GM23338 (cell line): Measurements from ENCODE around the gene DBH. TPM values are rescaled to one million over a fixed set of nuclear protein-coding genes. Genes with fewer than 3 reads are reported as not detected.

Experiments used
- ATAC-seq: fragments of 200-7000 bp; cut with Tn5 transposase; 3 replicates; pipeline ENCODE4 v1.9.1; 2020
- DNase-seq: peaks from one replicate; pipeline ENCODE4 v3.0.0-alpha.2; 2015; ENCODE audit warnings: low spot score
- H2AFZ ChIP-seq: fragments of 200-600 bp; sonication (generic); 2 replicates; pipeline ENCODE4 v1.8.0; 2016; ENCODE audit warnings: antibody characterized with exemption, mild to moderate bottlenecking, moderate library complexity
- H3F3A ChIP-seq: fragments of 200-600 bp; sonication (generic); replicated peaks from 2 replicates; pipeline ENCODE4 v1.8.0; 2017; ENCODE audit warnings: antibody characterized with exemption, mixed run types, low read depth
- H3K27ac ChIP-seq: fragments of 200-600 bp; sonication (generic); 2 replicates; pipeline ENCODE4 v1.6.1; 2016; ENCODE audit warnings: low read depth
- H3K27me3 ChIP-seq: fragments of 200-600 bp; sonication (generic); 2 replicates; pipeline ENCODE4 v1.8.0; 2016; ENCODE audit warnings: mild to moderate bottlenecking, mixed run types, moderate library complexity; ENCODE audit not compliant: insufficient read depth
- H3K36me3 ChIP-seq: fragments of 200-600 bp; sonication (generic); 2 replicates; pipeline ENCODE4 v1.8.0; 2016; ENCODE audit warnings: mild to moderate bottlenecking; ENCODE audit not compliant: insufficient read depth
- H3K4me1 ChIP-seq: fragments of 200-600 bp; sonication (generic); 2 replicates; pipeline ENCODE4 v1.8.0; 2016; ENCODE audit warnings: mild to moderate bottlenecking, moderate library complexity; ENCODE audit not compliant: insufficient read depth
- H3K4me2 ChIP-seq: fragments of 200-600 bp; sonication (generic); 2 replicates; pipeline ENCODE4 v1.7.1; 2017; ENCODE audit warnings: mixed run types
- H3K4me3 ChIP-seq: fragments of 200-600 bp; sonication (generic); 2 replicates; pipeline ENCODE4 v1.6.1; 2016; ENCODE audit warnings: mixed run types
- H3K79me2 ChIP-seq: fragments of 200-600 bp; sonication (generic); replicated peaks from 2 replicates; pipeline ENCODE4 v1.8.0; 2017; ENCODE audit warnings: mild to moderate bottlenecking; ENCODE audit not compliant: insufficient read depth
- H3K9me2 ChIP-seq: fragments of 200-600 bp; sonication (generic); 2 replicates; pipeline ENCODE4 v1.8.0; 2017; ENCODE audit not compliant: insufficient read depth
- H4K20me1 ChIP-seq: fragments of 200-600 bp; sonication (generic); replicated peaks from 2 replicates; pipeline ENCODE4 v1.8.0; 2017; ENCODE audit warnings: mild to moderate bottlenecking; ENCODE audit not compliant: insufficient read depth
- H3K27ac Mint-ChIP-seq: 2 replicates; pipeline ENCODE4 v1.8.0; 2020; ENCODE audit warnings: inconsistent platforms, mild to moderate bottlenecking, moderate library complexity, mixed read lengths
- H3K27me3 Mint-ChIP-seq: 3 replicates; pipeline ENCODE4 v1.8.0; 2022; ENCODE audit warnings: low read depth, mild to moderate bottlenecking, moderate library complexity, mixed read lengths, inconsistent platforms; ENCODE audit not compliant: insufficient read depth, poor library complexity
- H3K36me3 Mint-ChIP-seq: 3 replicates; pipeline ENCODE4 v1.8.0; 2021; ENCODE audit warnings: low read depth, mild to moderate bottlenecking, inconsistent platforms, moderate library complexity, mixed read lengths
- H3K4me1 Mint-ChIP-seq: 3 replicates; pipeline ENCODE4 v1.8.0; 2020; ENCODE audit warnings: mild to moderate bottlenecking, inconsistent platforms, mixed read lengths
- H3K4me3 Mint-ChIP-seq: 3 replicates; pipeline ENCODE4 v1.8.0; 2021; ENCODE audit warnings: moderate library complexity, mild to moderate bottlenecking, inconsistent platforms, mixed read lengths
- H3K9me3 Mint-ChIP-seq: 3 replicates; pipeline ENCODE4 v1.8.0; 2020; ENCODE audit warnings: moderate library complexity, mild to moderate bottlenecking, inconsistent platforms, mixed read lengths
- CREB1 ChIP-seq: fragments of 250-450 bp; sonication (Bioruptor Pico); IDR thresholded peaks from 2 replicates; pipeline ENCODE4 v1.5.0; 2020; ENCODE audit warnings: low read depth, mild to moderate bottlenecking, moderate library complexity
- CTCF ChIP-seq, 2 experiments: fragments of 200-600 bp in 1 of 2; sonication (generic) in 1 of 2; conservative IDR thresholded peaks; 2 replicates each; pipeline versions ENCODE4 v1.5.1 to v1.6.1; 2016 to 2017; ENCODE audit warnings: antibody characterized with exemption in 2 of 2, low read depth in 2 of 2, mild to moderate bottlenecking in 2 of 2, moderate library complexity in 1 of 2
- ETS1 ChIP-seq: IDR thresholded peaks from 2 replicates; pipeline ENCODE4 v1.6.1; 2016; ENCODE audit warnings: antibody characterized with exemption
- EZH2 ChIP-seq: fragments of 200-600 bp; sonication (generic); IDR thresholded peaks from one replicate; pipeline ENCODE4 v1.8.0; 2017; ENCODE audit warnings: antibody characterized with exemption, mild to moderate bottlenecking, low read depth; ENCODE audit not compliant: unreplicated experiment
- EZH2phosphoT487 ChIP-seq: fragments of 200-600 bp; sonication (generic); IDR thresholded peaks from one replicate; pipeline ENCODE4 v1.8.1; 2018; ENCODE audit warnings: antibody characterized with exemption; ENCODE audit not compliant: unreplicated experiment
- JUNB ChIP-seq: IDR thresholded peaks from one replicate; pipeline ENCODE4 v1.6.1; 2016; ENCODE audit warnings: antibody characterized with exemption; ENCODE audit not compliant: unreplicated experiment
- NANOG ChIP-seq: IDR thresholded peaks from 2 replicates; pipeline ENCODE4 v1.6.1; 2016; ENCODE audit warnings: antibody characterized with exemption, borderline replicate concordance
- POLR2AphosphoS5 ChIP-seq: IDR thresholded peaks from 2 replicates; pipeline ENCODE4 v1.6.1; 2016; ENCODE audit warnings: antibody characterized with exemption, low read depth
- REST ChIP-seq: IDR thresholded peaks from one replicate; pipeline ENCODE4 v1.6.1; 2018; ENCODE audit warnings: antibody characterized with exemption; ENCODE audit not compliant: unreplicated experiment
- STAT1 ChIP-seq: IDR thresholded peaks from one replicate; pipeline ENCODE4 v1.6.1; 2016; ENCODE audit warnings: antibody characterized with exemption; ENCODE audit not compliant: unreplicated experiment
- ZNF114 ChIP-seq: fragments of 250-450 bp; sonication (Bioruptor Pico); IDR thresholded peaks from 2 replicates; pipeline ENCODE4 v1.5.0; 2020; ENCODE audit warnings: mild to moderate bottlenecking, moderate library complexity
- ZNF331 ChIP-seq: fragments of 250-450 bp; sonication (Bioruptor Pico); IDR thresholded peaks from 2 replicates; pipeline ENCODE4 v1.5.0; 2020; ENCODE audit warnings: low read depth, mild to moderate bottlenecking, moderate library complexity
- ZNF462 ChIP-seq: fragments of 250-450 bp; sonication (Bioruptor Pico); IDR thresholded peaks from 2 replicates; pipeline ENCODE4 v1.5.0; 2020; ENCODE audit warnings: mild to moderate bottlenecking, moderate library complexity
- polyA plus RNA-seq: library from polyadenylated mRNA; unstranded; fragments of >200 nt; fragmentation: Nextera tagmentation; extraction: Ambion mirVana; gene quantifications from 2 replicates; pipeline ENCODE4 v1.2.1, GENCODE V29; 2016
- total RNA-seq: library from RNA; depleted of rRNA; stranded (reverse); fragments of >200 nt; shearing (Covaris generic); gene quantifications from 2 replicates; pipeline ENCODE4 v1.2.3, GENCODE V29; 2014

Gene DBH
- total and polyA plus RNA-seq, 2 experiments from 2014 or later = 0.08 to 0.24 TPM

GRCh38 chr9:133645021-133645765, 9.0 kb downstream of the DBH start:
- Mint-ChIP-seq H3K4me1 (peaks cover 3% of the 10 kb centered on the region; the same call in 2 of the 3 replicates), H3K9me3 (no peaks in the 10 kb centered on the region), H3K27me3 (peaks cover 3% of the 10 kb centered on the region), H3K27ac (no peak overlapping the region), H3K4me3 (no peak overlapping the region), H3K36me3 (no peaks in the 10 kb centered on the region)
- Histone ChIP-seq H3K79me2 (no peaks in the 10 kb centered on the region), H4K20me1 (no peaks in the 10 kb centered on the region), H3K27ac (no peak overlapping the region), H3K27me3 (no peaks in the 10 kb centered on the region), H3F3A (no peaks in the 10 kb centered on the region), H3K9me2 (no peaks in the 10 kb centered on the region), H2AFZ (no peak overlapping the region), H3K36me3 (no peaks in the 10 kb centered on the region), H3K4me3 (no peak overlapping the region), H3K4me2 (no peak overlapping the region), H3K4me1 (no peaks in the 10 kb centered on the region)
- ATAC-seq (no peak), DNase-seq (no peak)
- TF ChIP-seq ZNF114 = no peak
- TF ChIP-seq ZNF331 (CRISPR knock-in tag) = no peak
- TF ChIP-seq ETS1 = no peak
- TF ChIP-seq CREB1 (CRISPR knock-in tag) = no peak
- TF ChIP-seq JUNB = no peak
- TF ChIP-seq NANOG = no peak
- TF ChIP-seq ZNF462 = no peak
- TF ChIP-seq CTCF (conservative IDR thresholded peaks at IDR 0.05; ENCODE audit: low read depth in 2 of 2) = no peak
- no peak for TF ChIP-seq STAT1
- no peak for TF ChIP-seq POLR2AphosphoS5
- TF ChIP-seq EZH2 = no peak
- no peak for TF ChIP-seq EZH2phosphoT487
- no peak for TF ChIP-seq REST
